HCT116 (cell line): Measurements from ENCODE around the gene RFX8.

Experiments used
- CEBPB ChIP-seq: IDR thresholded peaks from 2 replicates; pipeline ENCODE4 v1.6.1; 2012; ENCODE audit warnings: low read depth
- CTCF ChIP-seq, 3 experiments: fragments of 200-600 bp in 1 of 3; sonication (generic) in 1 of 3; IDR thresholded peaks in 2 of 3; conservative IDR thresholded peaks in 1 of 3; 2 replicates each; pipeline ENCODE4 v1.5.1; 2012 to 2017; ENCODE audit warnings: low read depth in 2 of 3, low read length in 2 of 3, antibody characterized with exemption in 1 of 3, borderline replicate concordance in 1 of 3, control low read depth in 1 of 3, mild to moderate bottlenecking in 1 of 3, mixed read lengths in 1 of 3, mixed run types in 1 of 3, moderate library complexity in 1 of 3; ENCODE audit not compliant: insufficient read depth in 1 of 3
- EZH2 ChIP-seq: fragments of 200-600 bp; sonication (generic); IDR thresholded peaks from 2 replicates; pipeline ENCODE4 v1.6.1; 2017; ENCODE audit warnings: antibody characterized with exemption, mixed run types
- EZH2phosphoT487 ChIP-seq: fragments of 200-600 bp; IDR thresholded peaks from 2 replicates; pipeline ENCODE4 v1.6.1; 2018; ENCODE audit warnings: antibody characterized with exemption, borderline replicate concordance
- JUND ChIP-seq: IDR thresholded peaks from 2 replicates; pipeline ENCODE4 v1.6.1; 2012
- POLR2A ChIP-seq: IDR thresholded peaks from 2 replicates; pipeline ENCODE4 v1.7.0; 2011; ENCODE audit warnings: borderline replicate concordance; ENCODE audit not compliant: insufficient read depth, insufficient read length; ENCODE audit errors: extremely low read depth
- POLR2AphosphoS5 ChIP-seq: IDR thresholded peaks from 2 replicates; pipeline ENCODE4 v1.6.1; 2011; ENCODE audit warnings: mild to moderate bottlenecking, low read depth, low read length, moderate library complexity
- REST ChIP-seq: IDR thresholded peaks from 2 replicates; pipeline ENCODE4 v1.6.1; 2012; ENCODE audit warnings: low read depth
- ZFX ChIP-seq: fragments of 450-650 bp; IDR thresholded peaks from 2 replicates; pipeline ENCODE4 v1.6.1; 2017
- ZNF274 ChIP-seq: fragments of 200-500 bp; sonication (Bioruptor generic); IDR thresholded peaks from 2 replicates; pipeline ENCODE4 v1.6.1; 2014; ENCODE audit warnings: mild to moderate bottlenecking, low read depth, low read length, inconsistent platforms

- TF ChIP-seq POLR2A (no peak), CTCF (IDR thresholded peaks at IDR 0.05 in 2 of 3, conservative IDR thresholded peaks at IDR 0.05 in 1 of 3; ENCODE audit: borderline replicate concordance in 1 of 3, insufficient read depth in 1 of 3, low read depth in 2 of 3, low read length in 2 of 3) (no peak), ZFX (no peak), EZH2 (no peak), POLR2AphosphoS5 (no peak), ZNF274 (no peak), EZH2phosphoT487 (no peak), CEBPB (no peak), REST (no peak), JUND (no peak)
These were observed 71.2 kb downstream of the RFX8 start for GRCh38 chr2:101403745-101404144.
